ENCODE data around the gene ZNF280A. TPM values are rescaled to one million over a fixed set of nuclear protein-coding genes. Genes with fewer than 3 reads are reported as not detected.

Gene ZNF280A
- total and polyA plus RNA-seq, 10 donors, result 0.51 TPM; not detected in 9

GRCh38 chr22:22552630-22553029 is 32.6 kb upstream of the ZNF280A start:
- Histone ChIP-seq H3K27me3 (replicated peaks in 1 of 7) (peaks cover 0 to 3% (median 0%) of the 10 kb centered on the region in 7 donors), H3K4me3 (no peak overlapping the region), H3K4me1 (no peaks in the 10 kb centered on the region), H3K9me3 (no peaks in the 10 kb centered on the region), H3K36me3 (no peaks in the 10 kb centered on the region), H3K27ac (no peak overlapping the region)
- 67 to 78% (median 68%) methylated on average over 4 of the region's 4 CpGs for WGBS, 5 donors
- intact Hi-C loops (cut with DNase I; ENCODE audit: low total_unique reads), result no loop called here
- TF ChIP-seq POLR2A (IDR thresholded peaks at IDR 0.05) (no peak), POLR2AphosphoS5 (IDR thresholded peaks at IDR 0.05) (no peak)
- TF ChIP-seq, protein P1, sequence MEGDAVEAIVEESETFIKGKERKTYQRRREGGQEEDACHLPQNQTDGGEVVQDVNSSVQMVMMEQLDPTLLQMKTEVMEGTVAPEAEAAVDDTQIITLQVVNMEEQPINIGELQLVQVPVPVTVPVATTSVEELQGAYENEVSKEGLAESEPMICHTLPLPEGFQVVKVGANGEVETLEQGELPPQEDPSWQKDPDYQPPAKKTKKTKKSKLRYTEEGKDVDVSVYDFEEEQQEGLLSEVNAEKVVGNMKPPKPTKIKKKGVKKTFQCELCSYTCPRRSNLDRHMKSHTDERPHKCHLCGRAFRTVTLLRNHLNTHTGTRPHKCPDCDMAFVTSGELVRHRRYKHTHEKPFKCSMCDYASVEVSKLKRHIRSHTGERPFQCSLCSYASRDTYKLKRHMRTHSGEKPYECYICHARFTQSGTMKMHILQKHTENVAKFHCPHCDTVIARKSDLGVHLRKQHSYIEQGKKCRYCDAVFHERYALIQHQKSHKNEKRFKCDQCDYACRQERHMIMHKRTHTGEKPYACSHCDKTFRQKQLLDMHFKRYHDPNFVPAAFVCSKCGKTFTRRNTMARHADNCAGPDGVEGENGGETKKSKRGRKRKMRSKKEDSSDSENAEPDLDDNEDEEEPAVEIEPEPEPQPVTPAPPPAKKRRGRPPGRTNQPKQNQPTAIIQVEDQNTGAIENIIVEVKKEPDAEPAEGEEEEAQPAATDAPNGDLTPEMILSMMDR (IDR thresholded peaks at IDR 0.05 in 8 of 11, conservative IDR thresholded peaks at IDR 0.05 in 3 of 11), result no peak
- no peak for DNase-seq

GRCh38 chr22:22550789-22551434 is 30.8 kb upstream of the ZNF280A start:
- no peak for DNase-seq
- Histone ChIP-seq H3K27ac (no peak overlapping the region), H3K4me3 (no peak overlapping the region), H3K36me3 (no peaks in the 10 kb centered on the region), H3K27me3 (replicated peaks in 1 of 7) (peaks cover 0 to 3% (median 0%) of the 10 kb centered on the region in 7 donors), H3K9me3 (no peaks in the 10 kb centered on the region), H3K4me1 (no peaks in the 10 kb centered on the region)
- TF ChIP-seq POLR2A (IDR thresholded peaks at IDR 0.05), result no peak
- TF ChIP-seq POLR2AphosphoS5 (IDR thresholded peaks at IDR 0.05), result no peak
- TF ChIP-seq, protein P1 (IDR thresholded peaks at IDR 0.05 in 8 of 11, conservative IDR thresholded peaks at IDR 0.05 in 3 of 11), result no peak
- intact Hi-C loops (cut with DNase I; ENCODE audit: low total_unique reads), result no loop called here
- WGBS, 5 donors, result 82 to 90% (median 88%) methylated on average over 4 to 8 of the region's 8 CpGs

DNA sequence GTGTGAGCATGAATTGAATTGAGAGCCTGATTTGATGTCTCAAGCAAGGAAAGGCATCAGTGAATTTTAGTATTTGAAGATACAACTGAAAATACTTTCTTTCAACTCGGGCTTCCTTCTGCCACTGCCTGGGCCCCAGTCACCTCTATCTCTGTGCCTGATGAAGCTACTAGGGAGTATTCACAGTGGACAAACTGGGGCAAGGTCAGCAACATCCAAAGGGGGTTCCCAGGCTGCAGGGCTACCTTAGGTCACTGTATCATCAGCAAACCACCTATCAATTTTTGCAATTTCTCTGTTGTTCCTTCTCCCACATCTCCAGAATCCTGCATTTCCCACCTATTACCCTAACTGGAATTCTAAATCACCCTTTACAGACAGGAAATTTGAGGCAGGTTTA is 28.8 kb upstream of the ZNF280A start:
- intact Hi-C loops (cut with DNase I; ENCODE audit: low total_unique reads), result no loop called here
- Histone ChIP-seq H3K36me3 (no peaks in the 10 kb centered on the region), H3K4me3 (no peak overlapping the region), H3K27me3 (replicated peaks in 1 of 7) (peaks cover 0 to 3% (median 0%) of the 10 kb centered on the region in 7 donors), H3K27ac (no peak overlapping the region), H3K4me1 (no peaks in the 10 kb centered on the region), H3K9me3 (no peaks in the 10 kb centered on the region)
- WGBS, 5 donors, result 68 to 86% (median 80%) methylated on average over 1 of the region's 1 CpG
- TF ChIP-seq, protein P1 (IDR thresholded peaks at IDR 0.05 in 8 of 11, conservative IDR thresholded peaks at IDR 0.05 in 3 of 11), result no peak
- no peak for TF ChIP-seq POLR2AphosphoS5 (IDR thresholded peaks at IDR 0.05)
- no peak for TF ChIP-seq POLR2A (IDR thresholded peaks at IDR 0.05)
- DNase-seq, result no peak

- no peaks in the 10 kb centered on the region for H3K4me1 ChIP-seq
- H3K9me3 ChIP-seq, result no peaks in the 10 kb centered on the region
- DNase-seq, result no peak
- H3K4me3 ChIP-seq, result no peak overlapping the region
- H3K27ac ChIP-seq, result no peak overlapping the region
- 71 to 83% (median 78%) methylated on average over 8 to 9 of the region's 9 CpGs for WGBS, 5 donors
- intact Hi-C loops (cut with DNase I; ENCODE audit: low total_unique reads), result no loop called here
- H3K27me3 ChIP-seq (replicated peaks in 1 of 7), result peaks cover 0 to 3% (median 0%) of the 10 kb centered on the region in 7 donors
- TF ChIP-seq, protein P1 (IDR thresholded peaks at IDR 0.05 in 8 of 11, conservative IDR thresholded peaks at IDR 0.05 in 3 of 11), result no peak
- TF ChIP-seq POLR2AphosphoS5 (IDR thresholded peaks at IDR 0.05) (no peak), POLR2A (IDR thresholded peaks at IDR 0.05) (no peak)
- H3K36me3 ChIP-seq, result no peaks in the 10 kb centered on the region
Measured at GRCh38 chr22:22548317-22548716, 28.2 kb upstream of the ZNF280A start.
